Body of pancreas (tissue), 4 donors: ENCODE data around the gene RAB11FIP5.

ENCODE experiments used
- CTCF ChIP-seq, 7 experiments: fragments of 450-650 bp in 4 of 7; fragments of 200-600 bp in 3 of 7; sonication (generic) in 3 of 7; IDR thresholded peaks; one replicate each; pipeline ENCODE4 v1.5.1; 2016 to 2019; ENCODE audit warnings: antibody characterized with exemption in 7 of 7
- POLR2A ChIP-seq, 3 donors: fragments of 450-650 bp; IDR thresholded peaks; one replicate each; pipeline ENCODE4 v1.6.1; 2016; ENCODE audit warnings: antibody characterized with exemption in 3 of 3, mild to moderate bottlenecking in 2 of 3

GRCh38 chr2:73084971-73085370 lies 27.8 kb downstream of the RAB11FIP5 start:
- TF ChIP-seq POLR2A (IDR thresholded peaks at IDR 0.05) (no peak), CTCF (IDR thresholded peaks at IDR 0.05) (no peak)
